NCI-H82 treated with DMSO at 0.1 percent for 48 hours (cell line): Measurements from ENCODE around the gene NUDC.
A peak's percentile ranks its signal among the peaks of the same experiment; 100 is the strongest.
"Not testable (repeated sequence)": the region's sequence is repeated elsewhere in the genome, so short reads cannot be mapped to it uniquely, and the experiment has no call there.

Experiments used
- DNase-seq: peaks from one replicate; lab custom pipeline; 2025; ENCODE audit not compliant: unreplicated experiment; lab: John Stamatoyannopoulos, UW

NUDC gene

GRCh38 chr1:26921540-26922430, at the start of gene NUDC:
TSS of gene NUDC (plus strand) at chr1:26921743. CDS start at chr1:26921849, 106 bp downstream.
- DNase-seq: peak; percentile 90

DNA sequence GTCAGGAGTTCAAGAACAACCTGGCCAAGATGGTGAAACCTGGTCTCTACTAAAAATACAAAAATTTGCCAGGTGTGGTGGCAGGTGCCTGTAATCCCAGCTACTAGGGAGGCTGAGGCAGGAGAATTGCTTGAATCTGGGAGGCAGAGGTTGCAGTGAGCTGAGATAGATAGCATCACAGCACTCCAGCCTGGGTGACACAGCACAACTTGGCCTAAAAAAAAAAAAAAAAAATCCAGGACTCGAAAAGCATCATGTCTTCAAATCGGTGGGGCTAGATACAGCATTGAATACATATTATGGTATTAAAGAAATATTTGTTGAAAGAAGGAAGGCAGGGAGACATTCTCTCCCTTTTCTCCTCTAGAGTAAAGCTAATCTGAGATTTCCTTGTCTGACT, 48.4 kb upstream of the NUDC start:
- DNase-seq: not testable (repeated sequence)

DNA sequence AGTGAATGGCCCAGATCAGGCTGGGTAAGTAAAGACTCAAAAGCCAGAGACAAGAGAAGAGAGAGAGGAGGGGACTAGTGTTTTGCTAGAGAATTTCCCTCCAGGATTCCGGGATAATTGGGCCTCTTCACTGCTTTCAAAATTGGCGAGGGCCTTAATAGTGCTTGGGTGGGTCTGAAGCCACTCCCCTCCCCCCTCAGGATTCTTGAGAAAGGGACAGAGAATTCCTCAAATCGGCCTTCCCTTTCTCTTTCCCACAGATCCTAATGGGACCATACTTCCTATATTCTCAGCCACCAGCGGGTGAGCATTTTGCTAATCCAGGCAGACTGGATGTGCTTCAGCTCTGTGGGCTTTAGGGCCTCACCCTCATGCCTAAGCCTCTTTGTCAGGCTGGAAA, 46.6 kb upstream of the NUDC start:
- DNase-seq: no peak

DNA sequence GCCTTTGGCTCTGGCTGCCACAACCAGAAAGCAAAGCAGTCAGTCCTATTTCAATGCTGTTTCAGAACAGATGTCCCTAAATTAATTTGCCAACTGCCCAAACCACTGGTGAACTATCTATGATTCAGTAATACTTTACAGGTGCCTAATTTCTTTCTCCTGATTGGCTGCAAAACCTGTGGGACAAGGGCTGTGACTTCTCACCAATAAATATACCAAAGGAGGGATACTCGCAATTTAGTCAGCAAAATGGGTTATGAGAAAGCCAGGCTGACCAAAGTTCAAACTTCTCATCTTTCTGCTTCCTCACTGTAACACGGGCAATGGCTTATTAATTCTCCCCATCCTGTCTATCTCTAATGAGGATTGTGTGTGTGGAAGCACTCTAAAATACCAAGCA, 44.2 kb upstream of the NUDC start:
- DNase-seq: no peak

DNA sequence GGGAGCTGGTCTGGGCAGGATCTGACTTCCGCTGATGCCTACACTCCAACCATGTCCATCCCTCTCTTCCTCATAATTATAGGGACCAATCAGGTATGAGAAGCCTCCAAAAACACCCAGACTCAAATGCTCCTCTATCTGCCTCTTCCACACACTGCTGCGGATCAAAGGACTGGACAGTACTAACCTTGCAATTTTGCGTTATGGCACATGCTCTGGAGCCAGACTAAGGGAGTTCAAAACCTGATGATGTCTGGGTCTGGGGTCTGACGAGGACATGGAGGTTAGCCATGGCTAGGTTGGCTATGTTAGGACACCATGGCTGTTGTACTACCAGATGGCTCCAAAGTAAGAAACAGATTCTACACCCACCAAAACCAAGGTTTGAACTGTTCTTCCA, 41.8 kb upstream of the NUDC start:
- DNase-seq: no peak

- DNase-seq: not testable (repeated sequence)
Observed at GRCh38 chr1:26881611-26882010, 39.9 kb upstream of the NUDC start.

- no peak for DNase-seq
Observed at GRCh38 chr1:26882696-26883463, 38.7 kb upstream of the NUDC start.

DNA sequence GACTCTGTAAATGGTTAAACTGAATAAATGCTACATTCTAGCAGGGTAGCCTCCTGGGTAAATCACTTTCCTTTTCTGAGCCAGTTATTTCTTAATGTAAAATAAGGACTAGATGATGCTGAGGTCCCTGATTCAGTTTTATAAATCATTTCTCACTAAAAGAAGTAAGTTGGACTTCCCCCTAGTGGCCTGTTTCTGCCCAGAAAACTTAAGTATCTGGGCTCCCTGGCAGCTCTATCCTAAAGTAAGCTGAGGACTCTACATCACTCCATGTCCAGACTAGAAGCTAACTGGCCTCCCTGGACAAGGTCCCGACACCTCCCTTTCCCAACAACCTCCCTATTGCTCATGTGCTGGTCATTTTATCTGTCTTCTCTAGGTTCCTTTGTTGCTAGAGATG, 34.4 kb upstream of the NUDC start:
- no peak for DNase-seq

- no peak for DNase-seq
Observed at GRCh38 chr1:26888231-26888630, 33.3 kb upstream of the NUDC start.

GRCh38 chr1:26889551-26890466, 31.7 kb upstream of the NUDC start, which contains the start of gene GPN2:
TSS of gene GPN2 (minus strand) at chr1:26890283. CDS start at chr1:26890096, 187 bp downstream.
- no peak for DNase-seq

DNA sequence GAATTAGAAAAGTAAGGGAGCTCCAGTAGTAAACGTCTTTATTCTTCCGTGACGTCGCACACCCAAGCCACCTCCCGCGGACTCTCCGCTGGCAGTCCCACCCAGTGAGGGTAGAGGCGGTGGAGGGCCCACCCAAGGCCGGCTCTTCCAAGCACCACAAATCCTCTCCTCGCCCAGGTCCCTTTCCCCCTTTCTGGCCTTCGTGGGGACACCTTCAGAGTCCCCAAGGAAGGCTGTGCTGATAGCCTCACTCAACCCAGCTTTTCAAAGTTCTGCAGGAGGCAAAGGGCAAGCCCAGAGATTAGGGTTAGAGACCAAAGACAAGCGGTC, 31.1 kb upstream of the NUDC start:
- DNase-seq: no peak

DNA sequence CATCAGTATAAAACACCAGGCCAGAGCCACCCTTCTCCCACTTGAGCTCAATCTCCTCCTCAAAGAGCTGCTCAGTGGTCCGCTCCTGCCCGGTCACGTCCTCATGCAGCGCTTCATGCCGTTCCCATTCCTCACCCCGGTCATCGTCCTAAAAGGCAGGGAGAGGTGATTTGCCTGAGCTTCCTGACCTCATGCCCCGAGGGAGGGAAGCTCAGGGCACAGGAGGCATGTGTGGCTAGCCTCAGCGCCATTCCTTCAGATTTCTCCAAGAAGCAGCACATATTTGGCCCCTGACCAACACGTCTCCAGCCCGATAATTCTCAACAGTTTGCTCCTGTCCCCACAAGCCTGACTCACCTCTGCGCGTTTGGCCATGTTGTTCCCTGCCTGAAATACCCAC, 27.3 kb upstream of the NUDC start:
- DNase-seq: no peak

GRCh38 chr1:26897351-26897750, 24.2 kb upstream of the NUDC start:
- DNase-seq: no peak

DNA sequence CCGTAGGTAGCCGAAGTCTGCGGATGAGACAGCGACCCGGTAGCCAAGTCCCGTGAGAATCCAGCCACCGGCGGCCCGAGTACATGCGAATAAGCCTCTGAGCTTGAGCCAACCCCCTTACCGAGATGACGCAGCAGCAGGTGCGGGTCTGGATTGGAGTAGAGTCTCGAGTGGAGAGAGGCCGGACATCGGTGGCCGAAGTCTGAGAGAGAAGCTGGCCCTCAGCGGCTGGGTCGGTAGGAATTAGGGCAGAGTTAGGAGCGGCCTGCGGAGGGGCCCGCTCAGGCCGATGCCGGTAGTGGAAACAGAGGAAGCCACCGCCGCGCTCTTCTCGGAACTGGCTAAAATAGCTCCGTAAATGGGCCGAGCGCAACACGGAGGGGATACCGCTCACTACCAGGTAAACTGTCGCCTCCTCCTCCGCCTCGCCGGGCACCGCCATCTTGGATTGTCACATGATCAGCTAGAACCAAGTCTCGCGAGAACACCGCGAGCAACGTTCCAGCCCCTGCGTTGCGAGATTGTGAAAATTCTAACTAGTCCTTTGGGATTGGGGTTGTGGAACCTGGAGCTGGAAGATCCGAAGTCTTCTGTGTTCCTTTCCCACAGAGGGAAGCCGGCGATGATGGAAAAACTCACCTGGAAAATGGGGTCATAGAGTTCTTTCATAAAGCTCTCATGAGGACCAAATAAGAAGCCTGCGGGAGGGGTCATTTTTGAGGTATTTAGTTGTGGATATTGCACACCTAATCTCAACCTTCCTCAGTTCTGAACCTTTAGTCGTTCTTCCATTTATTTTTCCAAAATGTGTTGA, 21.3 kb upstream of the NUDC start, which contains the start of gene GPATCH3:
Gene GPATCH3 (minus strand): TSS at position 467 of the 814 bp plus-strand sequence. CDS start 25 bp downstream, at position 442.
- DNase-seq: peak; percentile 88

DNA sequence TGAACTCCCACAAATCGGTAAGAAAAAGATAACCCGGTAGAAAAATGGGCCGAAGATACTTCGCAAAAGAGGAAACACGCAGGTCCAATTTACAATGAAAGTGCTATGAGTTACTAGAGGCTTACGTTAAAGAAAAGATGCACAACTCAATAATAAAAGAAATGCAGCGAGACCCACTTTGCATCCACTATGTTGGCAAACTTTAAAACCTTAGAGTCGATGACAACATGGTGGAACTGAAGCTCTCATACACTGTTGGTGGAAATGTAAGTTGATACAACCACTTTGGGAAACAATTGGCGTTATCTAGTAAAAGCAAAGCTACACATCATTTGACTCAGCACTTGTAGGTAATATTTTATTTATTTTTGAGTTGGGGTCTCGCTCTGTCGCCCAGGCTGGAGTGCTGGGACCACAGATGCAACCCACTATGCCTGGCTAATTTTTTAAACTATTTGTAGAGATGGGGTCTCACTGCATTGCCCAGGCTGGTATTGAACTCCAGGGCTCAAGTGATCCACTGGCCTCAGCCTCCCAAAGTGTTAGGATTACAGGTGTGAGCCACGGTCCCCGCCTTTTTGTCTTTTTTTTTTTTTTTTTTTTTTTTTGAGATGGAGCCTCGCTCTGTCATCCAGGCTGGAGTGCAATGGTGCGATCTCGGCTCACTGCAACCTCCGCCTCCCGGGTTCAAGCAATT, 20.6 kb upstream of the NUDC start:
- no peak for DNase-seq

GRCh38 chr1:26907071-26907917, 14.2 kb upstream of the NUDC start:
- DNase-seq: no peak

DNA sequence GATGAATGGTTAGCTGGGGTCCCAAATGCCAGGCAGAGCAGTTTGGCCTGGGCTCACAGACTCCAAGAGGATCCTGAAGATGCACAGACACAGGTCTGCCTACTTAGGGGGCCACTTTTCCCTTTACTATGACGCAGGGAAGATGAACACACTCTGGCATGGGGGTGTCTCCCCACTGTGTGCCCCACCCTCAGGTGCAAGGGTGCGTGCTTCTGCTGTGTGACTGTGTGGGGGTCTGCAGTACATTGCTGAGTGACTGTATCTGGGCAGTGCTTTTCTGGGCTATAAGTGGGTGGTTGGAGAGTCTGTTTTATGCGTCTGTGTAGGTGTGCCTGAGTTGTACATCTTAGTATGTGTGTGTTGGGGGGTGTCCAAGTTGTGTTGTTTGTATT, 11.6 kb upstream of the NUDC start:
- no peak for DNase-seq

- DNase-seq: no peak
Observed at GRCh38 chr1:26910343-26911160, 11.0 kb upstream of the NUDC start.
